Suprapubic skin (tissue), 4 donors: ENCODE measurements around the gene ASPRV1. TPM values are rescaled to one million over a fixed set of nuclear protein-coding genes. Genes with fewer than 3 reads are reported as not detected.

Experiments used
- DNase-seq, 2 donors: peaks; one replicate each; pipeline ENCODE4 v3.0.0-alpha.2; 2019; ENCODE audit warnings: low spot score in 2 of 2
- H3K27ac ChIP-seq: fragments of 200-600 bp; sonication (generic); one replicate; pipeline ENCODE4 v1.5.1; 2019
- H3K27me3 ChIP-seq: fragments of 200-600 bp; sonication (generic); one replicate; pipeline ENCODE4 v1.5.1; 2019
- H3K36me3 ChIP-seq: fragments of 200-600 bp; sonication (generic); one replicate; pipeline ENCODE4 v1.5.1; 2019
- H3K4me1 ChIP-seq: fragments of 200-600 bp; sonication (generic); one replicate; pipeline ENCODE4 v1.5.1; 2019
- H3K4me3 ChIP-seq: fragments of 200-600 bp; sonication (generic); one replicate; pipeline ENCODE4 v1.5.1; 2019; ENCODE audit warnings: mild to moderate bottlenecking
- H3K9me3 ChIP-seq: fragments of 200-600 bp; sonication (generic); one replicate; pipeline ENCODE4 v1.5.1; 2019
- CTCF ChIP-seq, 2 donors: fragments of 200-600 bp in 1 of 2; fragments of 450-650 bp in 1 of 2; sonication (generic) in 1 of 2; IDR thresholded peaks; one replicate each; pipeline ENCODE4 v1.5.1; 2016 to 2019; ENCODE audit warnings: antibody characterized with exemption in 2 of 2, mild to moderate bottlenecking in 1 of 2, moderate library complexity in 1 of 2
- EP300 ChIP-seq: sonication (generic); formaldehyde crosslinking; IDR thresholded peaks from one replicate; pipeline ENCODE4 v1.6.1; 2017; ENCODE audit warnings: antibody characterized with exemption
- POLR2A ChIP-seq, 2 donors: fragments of 450-650 bp; IDR thresholded peaks; one replicate each; pipeline ENCODE4 v1.6.1; 2017; ENCODE audit warnings: antibody characterized with exemption in 2 of 2, mild to moderate bottlenecking in 2 of 2, moderate library complexity in 2 of 2
- POLR2AphosphoS5 ChIP-seq, 3 donors: sonication (generic); formaldehyde crosslinking; IDR thresholded peaks; one replicate each; pipeline ENCODE4 v1.6.1; 2017; ENCODE audit warnings: antibody characterized with exemption in 3 of 3
- WGBS: methylation state at CpG from one replicate; pipeline ENCODE4 v1.1.5; 2018; 5-methylcytosine and 5-hydroxymethylcytosine counted together
- total RNA-seq, 4 donors: library from RNA; depleted of rRNA; stranded (reverse); fragments of >200 nt; gene quantifications; one replicate each; pipeline ENCODE4 v1.1.0, GENCODE V29; 2016

The ASPRV1 gene
- total RNA-seq, 4 donors from 2014 or later, result 45.3 to 805 (median 558) TPM

- no peak overlapping the region for H3K4me3 ChIP-seq
- peaks cover 7% of the 10 kb centered on the region for H3K4me1 ChIP-seq
- H3K36me3 ChIP-seq, result peaks cover 9% of the 10 kb centered on the region
- DNase-seq, result no peak
- no peaks in the 10 kb centered on the region for H3K9me3 ChIP-seq
- no peak overlapping the region for H3K27ac ChIP-seq
- TF ChIP-seq CTCF (IDR thresholded peaks at IDR 0.05) (no peak), POLR2A (IDR thresholded peaks at IDR 0.05) (no peak), POLR2AphosphoS5 (IDR thresholded peaks at IDR 0.05) (no peak), EP300 (no peak)
- WGBS, result 95% methylated on average over 4 of the region's 4 CpGs
- peaks cover 4% of the 10 kb centered on the region for H3K27me3 ChIP-seq
These were observed 14.0 kb downstream of the ASPRV1 start for GRCh38 chr2:69947325-69947931.

GRCh38 chr2:69946351-69947324, 14.8 kb downstream of the ASPRV1 start:
- Histone ChIP-seq H3K4me1 (peaks cover 7% of the 10 kb centered on the region), H3K9me3 (no peaks in the 10 kb centered on the region), H3K36me3 (peaks cover 9% of the 10 kb centered on the region), H3K27me3 (peaks cover 4% of the 10 kb centered on the region), H3K4me3 (no peak overlapping the region), H3K27ac (no peak overlapping the region)
- DNase-seq, result no peak
- 61% methylated on average over 13 of the region's 13 CpGs for WGBS
- no peak for TF ChIP-seq POLR2AphosphoS5 (IDR thresholded peaks at IDR 0.05)
- TF ChIP-seq POLR2A (IDR thresholded peaks at IDR 0.05), result no peak
- no peak for TF ChIP-seq CTCF (IDR thresholded peaks at IDR 0.05)
- no peak for TF ChIP-seq EP300

- H3K4me1 ChIP-seq, result peaks cover 7% of the 10 kb centered on the region
- 81% methylated on average over 8 of the region's 8 CpGs for WGBS
- no peak overlapping the region for H3K4me3 ChIP-seq
- no peak overlapping the region for H3K27ac ChIP-seq
- DNase-seq, result peak in 1 of 2 donors; percentile 62
- TF ChIP-seq POLR2AphosphoS5 (IDR thresholded peaks at IDR 0.05) (no peak), EP300 (no peak), CTCF (IDR thresholded peaks at IDR 0.05) (no peak), POLR2A (IDR thresholded peaks at IDR 0.05) (no peak)
- H3K36me3 ChIP-seq, result peaks cover 16% of the 10 kb centered on the region
- H3K9me3 ChIP-seq, result no peaks in the 10 kb centered on the region
- H3K27me3 ChIP-seq, result peaks cover 4% of the 10 kb centered on the region
These were observed 15.5 kb downstream of the ASPRV1 start for GRCh38 chr2:69945941-69946340.

- peak in 1 of 2 donors; percentile 58 for DNase-seq
- peaks cover 4% of the 10 kb centered on the region for H3K27me3 ChIP-seq
These were observed 16.0 kb downstream of the ASPRV1 start for GRCh38 chr2:69945441-69945840.

More at GRCh38 chr2:69945441-69945840, 16.0 kb downstream of the ASPRV1 start:
- Histone ChIP-seq H3K27ac (no peak overlapping the region), H3K4me3 (no peak overlapping the region), H3K36me3 (peaks cover 21% of the 10 kb centered on the region), H3K4me1 (peaks cover 7% of the 10 kb centered on the region), H3K9me3 (no peaks in the 10 kb centered on the region)
- WGBS, result 89% methylated on average over 8 of the region's 8 CpGs
- TF ChIP-seq CTCF (IDR thresholded peaks at IDR 0.05) (no peak), POLR2A (IDR thresholded peaks at IDR 0.05) (no peak), EP300 (no peak), POLR2AphosphoS5 (IDR thresholded peaks at IDR 0.05) (no peak)
